ENCODE results near the gene DARS2.

- TF ChIP-seq EZH2 (IDR thresholded peaks at IDR 0.05; ENCODE audit: borderline replicate concordance, insufficient read depth, low read length, poor library complexity, severe bottlenecking) = no peak
- no peak for TF ChIP-seq CTCF (IDR thresholded peaks at IDR 0.05; ENCODE audit: poor library complexity, severe bottlenecking)
- no peak for TF ChIP-seq POLR2AphosphoS5 (IDR thresholded peaks at IDR 0.05)
- TF ChIP-seq REST (IDR thresholded peaks at IDR 0.05; ENCODE audit: borderline replicate concordance) = no peak
- TF ChIP-seq EP300 (conservative IDR thresholded peaks at IDR 0.05; ENCODE audit: poor library complexity, severe bottlenecking) = no peak
- TF ChIP-seq TAF1 (IDR thresholded peaks at IDR 0.05; ENCODE audit: low read depth) = no peak
- TF ChIP-seq SMC3 (conservative IDR thresholded peaks at IDR 0.05; ENCODE audit: poor library complexity) = no peak
- no peak for TF ChIP-seq RAD21 (conservative IDR thresholded peaks at IDR 0.05)
These were observed 76.5 kb downstream of the DARS2 start for GRCh38 chr1:173900992-173901391.

All from neural cell (in vitro differentiated cells).